Neural cell (in vitro differentiated cells): ENCODE results near the gene EEF1A1. TPM values are rescaled to one million over a fixed set of nuclear protein-coding genes. Genes with fewer than 3 reads are reported as not detected.

Source experiments
- polyA plus RNA-seq: library from polyadenylated mRNA; depleted of rRNA; stranded (reverse); fragments of >200 nt; gene quantifications from 2 replicates; pipeline ENCODE4 v1.2.3, GENCODE V29; 2014
- small RNA-seq, 3 experiments: library from RNA; depleted of rRNA; stranded (forward); fragments of <200 nt; gene quantifications; one replicate each; pipeline ENCODE3, GENCODE V24; 2012

Gene EEF1A1
- polyA plus RNA-seq, 1 donor from 2014 or later = 10,705 TPM

Small RNAs within 50 kb of the gene (small RNA-seq; reads per million reads assigned to genes)
- 0 reads per million in 3 experiments for gene AL603910.2
- 0 reads per million in 3 experiments for gene RN7SL827P

Other genes with a start within 250 kb of the EEF1A1 start
- gene DPPA5, start 166.8 kb downstream of the EEF1A1 start, polyA plus RNA-seq = not detected in 2 replicates
- 3.1 TPM in 1 of 2 replicates, not detected in the other for gene KHDC3L, start 158.4 kb downstream of the EEF1A1 start, polyA plus RNA-seq
- gene OOEP, start 151.1 kb downstream of the EEF1A1 start, polyA plus RNA-seq = not detected in 2 replicates
- not detected in 2 replicates for gene DDX43, start 126.2 kb downstream of the EEF1A1 start, polyA plus RNA-seq
- 0.10 and 0.53 TPM in 2 replicates for gene CGAS, start 68.7 kb downstream of the EEF1A1 start, polyA plus RNA-seq
- gene MTO1, start 59.3 kb downstream of the EEF1A1 start, polyA plus RNA-seq = 30.6 and 34.4 TPM in 2 replicates
- gene SLC17A5, start 133.0 kb upstream of the EEF1A1 start, polyA plus RNA-seq = 11.3 and 12.3 TPM in 2 replicates
- 0.07 and 0.16 TPM in 2 replicates for gene CD109, start 175.2 kb upstream of the EEF1A1 start, polyA plus RNA-seq